Epithelial cell of esophagus (primary cell): ENCODE measurements around the gene ALOX15.
A peak's percentile ranks its signal among the peaks of the same experiment; 100 is the strongest.
"Not testable (repeated sequence)": the region's sequence is repeated elsewhere in the genome, so short reads cannot be mapped to it uniquely, and the experiment has no call there.

Experiments used
- DNase-seq: peaks from one replicate; pipeline ENCODE4 v3.0.0; 2010; ENCODE audit warnings: low read depth
- H3K4me3 ChIP-seq: 2 replicates; pipeline ENCODE4 v1.5.1; 2011; ENCODE audit warnings: mild to moderate bottlenecking, low read length, control low read depth
- CTCF ChIP-seq: IDR thresholded peaks from 2 replicates; pipeline ENCODE4 v1.5.1; 2011; ENCODE audit warnings: low read depth, mild to moderate bottlenecking, low read length, control low read depth, inconsistent platforms; ENCODE audit not compliant: insufficient read depth; ENCODE audit errors: missing control alignments

ALOX15 gene

DNA sequence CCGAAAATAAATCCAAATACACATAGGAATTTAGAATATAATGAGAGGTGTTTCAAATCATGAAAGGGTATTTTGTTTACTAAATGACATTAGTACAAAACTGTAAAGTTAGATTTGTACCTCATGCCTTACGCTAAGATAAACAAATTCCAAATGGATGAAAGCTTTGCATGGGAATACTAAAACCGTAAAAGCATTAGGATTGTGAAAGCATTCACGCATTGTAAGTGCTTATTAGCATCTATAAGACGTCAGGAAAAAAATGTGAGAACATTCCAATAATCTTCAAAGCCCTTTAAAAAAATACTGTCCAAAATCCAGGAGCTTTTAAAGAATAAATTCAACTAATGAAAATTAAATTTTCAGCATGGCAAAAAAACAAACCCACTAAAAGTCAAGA is 24.8 kb upstream of the ALOX15 start:
- no peak for DNase-seq
- H3K4me3 ChIP-seq: no peak overlapping the region
- no peak for TF ChIP-seq CTCF

DNA sequence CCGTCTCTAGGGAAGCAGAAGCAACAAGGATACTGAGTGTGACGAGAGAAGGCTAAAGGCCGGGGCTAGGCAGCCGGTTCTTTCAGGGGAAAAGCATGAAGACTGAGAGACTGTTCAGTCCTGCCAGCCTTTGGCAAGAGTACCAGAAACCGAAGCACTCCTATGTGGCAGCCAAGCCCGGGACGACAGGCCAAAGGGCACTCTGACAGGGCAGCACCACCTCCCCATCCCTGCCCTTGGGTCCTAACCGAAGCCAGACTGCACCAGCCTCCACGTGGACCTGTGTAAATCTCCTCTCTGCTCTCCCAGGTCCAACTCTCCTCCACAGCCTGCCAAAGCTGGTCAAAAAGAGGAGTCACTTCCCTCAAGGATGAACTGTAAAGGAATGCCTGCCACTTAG is 23.5 kb upstream of the ALOX15 start:
- no peak for TF ChIP-seq CTCF
- no peak for DNase-seq
- no peak overlapping the region for H3K4me3 ChIP-seq

DNA sequence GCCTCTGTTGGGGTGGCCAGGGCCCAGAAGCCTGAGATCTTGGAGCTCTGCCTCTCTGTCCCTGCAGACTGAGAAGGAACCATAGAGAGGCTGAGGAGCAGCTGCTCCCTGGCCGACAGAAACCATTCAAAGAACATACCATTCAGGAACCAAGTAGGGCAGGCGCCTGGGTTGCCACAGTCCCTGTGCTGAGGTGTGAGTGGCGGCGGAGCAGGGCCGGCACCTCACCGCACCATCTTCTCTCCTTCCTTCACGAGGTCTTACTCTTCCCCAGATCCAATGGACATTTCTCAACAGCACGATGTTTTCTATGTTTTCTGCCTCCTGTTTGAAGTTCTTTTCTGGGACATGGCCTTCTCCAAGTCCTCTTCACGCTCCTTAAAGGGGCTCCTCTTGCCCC is 22.8 kb upstream of the ALOX15 start:
- DNase-seq: no peak
- TF ChIP-seq CTCF: no peak

GRCh38 chr17:4663711-4664110 is 22.2 kb upstream of the ALOX15 start:
- H3K4me3 ChIP-seq: no peak overlapping the region
- no peak for DNase-seq
- TF ChIP-seq CTCF: no peak

More for the DNA sequence above, 22.8 kb upstream of the ALOX15 start:
- no peak overlapping the region for H3K4me3 ChIP-seq

- DNase-seq: peak; percentile 41
- no peak overlapping the region for H3K4me3 ChIP-seq
- no peak for TF ChIP-seq CTCF
Measured at GRCh38 chr17:4658478-4659305, 17.2 kb upstream of the ALOX15 start.

- DNase-seq: no peak
- H3K4me3 ChIP-seq: no peak overlapping the region
- TF ChIP-seq CTCF: no peak
Measured at GRCh38 chr17:4657678-4658077, 16.2 kb upstream of the ALOX15 start.

GRCh38 chr17:4655933-4656332 is 14.5 kb upstream of the ALOX15 start:
- DNase-seq, H3K4me3 ChIP-seq: not testable (repeated sequence)
